ENCODE measurements around the gene MTFR2. TPM values are rescaled to one million over a fixed set of nuclear protein-coding genes. Genes with fewer than 3 reads are reported as not detected.

The MTFR2 gene
- total and polyA plus RNA-seq, 2 of the 13 experiments (the other 11 are each of a cell fraction or from before 2014, with no cell fraction given), result 6.7 to 10.7 TPM

DNA sequence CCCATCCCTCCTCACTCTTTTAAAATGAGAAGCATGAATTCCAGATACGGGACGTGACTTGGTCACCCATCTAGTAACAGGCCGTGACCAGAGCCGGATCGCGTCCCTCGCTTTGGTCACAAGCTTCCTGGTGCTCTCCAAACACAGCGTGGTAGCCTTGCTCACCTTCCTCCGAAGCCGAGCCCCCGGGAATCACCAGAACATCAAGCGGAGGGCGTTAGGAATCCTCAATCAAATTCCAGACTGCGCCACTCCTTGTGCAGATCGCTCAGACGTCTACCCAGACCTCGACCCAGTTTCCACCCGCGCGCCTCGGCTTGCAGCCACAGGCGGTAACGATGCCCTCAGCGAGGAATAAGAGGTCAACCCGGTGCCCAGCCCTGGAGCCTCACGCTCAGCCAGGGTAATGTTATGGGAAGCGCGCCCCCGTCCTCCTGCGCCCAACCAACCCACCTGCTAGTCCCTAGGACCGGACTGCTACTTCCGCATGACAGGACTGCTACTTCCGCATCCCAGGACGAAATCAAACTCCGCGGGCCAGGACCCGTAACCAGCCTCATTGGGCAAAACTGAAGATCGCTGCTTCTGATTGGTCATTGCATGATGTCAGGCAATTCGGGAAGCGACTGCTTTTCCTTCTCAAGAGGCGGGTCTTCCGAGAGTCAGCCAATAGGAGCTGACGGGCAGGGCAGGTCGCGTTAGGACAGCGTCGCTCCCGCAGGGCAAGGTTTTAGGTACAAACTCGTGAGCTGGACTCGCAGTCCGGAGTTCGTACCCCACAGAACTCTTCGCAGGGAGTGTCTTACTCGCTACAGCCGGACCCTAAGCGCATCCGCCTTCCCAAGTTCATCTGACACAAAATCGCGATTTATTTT is at the start of gene MTFR2 (continued):
- peak; percentile 43; the same call in 1 of the 2 replicates for TF ChIP-seq MAFF (IDR thresholded peaks at IDR 0.05; ENCODE audit: low read depth, low read length)
- TF ChIP-seq, protein P1, sequence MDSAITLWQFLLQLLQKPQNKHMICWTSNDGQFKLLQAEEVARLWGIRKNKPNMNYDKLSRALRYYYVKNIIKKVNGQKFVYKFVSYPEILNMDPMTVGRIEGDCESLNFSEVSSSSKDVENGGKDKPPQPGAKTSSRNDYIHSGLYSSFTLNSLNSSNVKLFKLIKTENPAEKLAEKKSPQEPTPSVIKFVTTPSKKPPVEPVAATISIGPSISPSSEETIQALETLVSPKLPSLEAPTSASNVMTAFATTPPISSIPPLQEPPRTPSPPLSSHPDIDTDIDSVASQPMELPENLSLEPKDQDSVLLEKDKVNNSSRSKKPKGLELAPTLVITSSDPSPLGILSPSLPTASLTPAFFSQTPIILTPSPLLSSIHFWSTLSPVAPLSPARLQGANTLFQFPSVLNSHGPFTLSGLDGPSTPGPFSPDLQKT (CRISPR knock-in tag; IDR thresholded peaks at IDR 0.05; ENCODE audit: borderline replicate concordance), result no peak
- no peak for TF ChIP-seq ZNF30 (CRISPR knock-in tag; IDR thresholded peaks at IDR 0.05)
- TF ChIP-seq, protein P2, sequence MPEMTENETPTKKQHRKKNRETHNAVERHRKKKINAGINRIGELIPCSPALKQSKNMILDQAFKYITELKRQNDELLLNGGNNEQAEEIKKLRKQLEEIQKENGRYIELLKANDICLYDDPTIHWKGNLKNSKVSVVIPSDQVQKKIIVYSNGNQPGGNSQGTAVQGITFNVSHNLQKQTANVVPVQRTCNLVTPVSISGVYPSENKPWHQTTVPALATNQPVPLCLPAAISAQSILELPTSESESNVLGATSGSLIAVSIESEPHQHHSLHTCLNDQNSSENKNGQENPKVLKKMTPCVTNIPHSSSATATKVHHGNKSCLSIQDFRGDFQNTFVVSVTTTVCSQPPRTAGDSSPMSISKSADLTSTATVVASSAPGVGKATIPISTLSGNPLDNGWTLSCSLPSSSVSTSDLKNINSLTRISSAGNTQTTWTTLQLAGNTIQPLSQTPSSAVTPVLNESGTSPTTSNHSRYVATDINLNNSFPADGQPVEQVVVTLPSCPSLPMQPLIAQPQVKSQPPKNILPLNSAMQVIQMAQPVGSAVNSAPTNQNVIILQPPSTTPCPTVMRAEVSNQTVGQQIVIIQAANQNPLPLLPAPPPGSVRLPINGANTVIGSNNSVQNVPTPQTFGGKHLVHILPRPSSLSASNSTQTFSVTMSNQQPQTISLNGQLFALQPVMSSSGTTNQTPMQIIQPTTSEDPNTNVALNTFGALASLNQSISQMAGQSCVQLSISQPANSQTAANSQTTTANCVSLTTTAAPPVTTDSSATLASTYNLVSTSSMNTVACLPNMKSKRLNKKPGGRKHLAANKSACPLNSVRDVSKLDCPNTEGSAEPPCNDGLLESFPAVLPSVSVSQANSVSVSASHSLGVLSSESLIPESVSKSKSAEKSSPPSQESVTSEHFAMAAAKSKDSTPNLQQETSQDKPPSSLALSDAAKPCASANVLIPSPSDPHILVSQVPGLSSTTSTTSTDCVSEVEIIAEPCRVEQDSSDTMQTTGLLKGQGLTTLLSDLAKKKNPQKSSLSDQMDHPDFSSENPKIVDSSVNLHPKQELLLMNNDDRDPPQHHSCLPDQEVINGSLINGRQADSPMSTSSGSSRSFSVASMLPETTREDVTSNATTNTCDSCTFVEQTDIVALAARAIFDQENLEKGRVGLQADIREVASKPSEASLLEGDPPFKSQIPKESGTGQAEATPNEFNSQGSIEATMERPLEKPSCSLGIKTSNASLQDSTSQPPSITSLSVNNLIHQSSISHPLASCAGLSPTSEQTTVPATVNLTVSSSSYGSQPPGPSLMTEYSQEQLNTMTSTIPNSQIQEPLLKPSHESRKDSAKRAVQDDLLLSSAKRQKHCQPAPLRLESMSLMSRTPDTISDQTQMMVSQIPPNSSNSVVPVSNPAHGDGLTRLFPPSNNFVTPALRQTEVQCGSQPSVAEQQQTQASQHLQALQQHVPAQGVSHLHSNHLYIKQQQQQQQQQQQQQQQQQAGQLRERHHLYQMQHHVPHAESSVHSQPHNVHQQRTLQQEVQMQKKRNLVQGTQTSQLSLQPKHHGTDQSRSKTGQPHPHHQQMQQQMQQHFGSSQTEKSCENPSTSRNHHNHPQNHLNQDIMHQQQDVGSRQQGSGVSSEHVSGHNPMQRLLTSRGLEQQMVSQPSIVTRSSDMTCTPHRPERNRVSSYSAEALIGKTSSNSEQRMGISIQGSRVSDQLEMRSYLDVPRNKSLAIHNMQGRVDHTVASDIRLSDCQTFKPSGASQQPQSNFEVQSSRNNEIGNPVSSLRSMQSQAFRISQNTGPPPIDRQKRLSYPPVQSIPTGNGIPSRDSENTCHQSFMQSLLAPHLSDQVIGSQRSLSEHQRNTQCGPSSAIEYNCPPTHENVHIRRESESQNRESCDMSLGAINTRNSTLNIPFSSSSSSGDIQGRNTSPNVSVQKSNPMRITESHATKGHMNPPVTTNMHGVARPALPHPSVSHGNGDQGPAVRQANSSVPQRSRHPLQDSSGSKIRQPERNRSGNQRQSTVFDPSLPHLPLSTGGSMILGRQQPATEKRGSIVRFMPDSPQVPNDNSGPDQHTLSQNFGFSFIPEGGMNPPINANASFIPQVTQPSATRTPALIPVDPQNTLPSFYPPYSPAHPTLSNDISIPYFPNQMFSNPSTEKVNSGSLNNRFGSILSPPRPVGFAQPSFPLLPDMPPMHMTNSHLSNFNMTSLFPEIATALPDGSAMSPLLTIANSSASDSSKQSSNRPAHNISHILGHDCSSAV (CRISPR knock-in tag; IDR thresholded peaks at IDR 0.05; ENCODE audit: borderline replicate concordance), result no peak
- no peak for TF ChIP-seq PRPF4 (IDR thresholded peaks at IDR 0.05; ENCODE audit: low read depth, low read length, poor library complexity, severe bottlenecking)
- TF ChIP-seq, protein P3, sequence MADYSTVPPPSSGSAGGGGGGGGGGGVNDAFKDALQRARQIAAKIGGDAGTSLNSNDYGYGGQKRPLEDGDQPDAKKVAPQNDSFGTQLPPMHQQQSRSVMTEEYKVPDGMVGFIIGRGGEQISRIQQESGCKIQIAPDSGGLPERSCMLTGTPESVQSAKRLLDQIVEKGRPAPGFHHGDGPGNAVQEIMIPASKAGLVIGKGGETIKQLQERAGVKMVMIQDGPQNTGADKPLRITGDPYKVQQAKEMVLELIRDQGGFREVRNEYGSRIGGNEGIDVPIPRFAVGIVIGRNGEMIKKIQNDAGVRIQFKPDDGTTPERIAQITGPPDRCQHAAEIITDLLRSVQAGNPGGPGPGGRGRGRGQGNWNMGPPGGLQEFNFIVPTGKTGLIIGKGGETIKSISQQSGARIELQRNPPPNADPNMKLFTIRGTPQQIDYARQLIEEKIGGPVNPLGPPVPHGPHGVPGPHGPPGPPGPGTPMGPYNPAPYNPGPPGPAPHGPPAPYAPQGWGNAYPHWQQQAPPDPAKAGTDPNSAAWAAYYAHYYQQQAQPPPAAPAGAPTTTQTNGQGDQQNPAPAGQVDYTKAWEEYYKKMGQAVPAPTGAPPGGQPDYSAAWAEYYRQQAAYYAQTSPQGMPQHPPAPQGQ (CRISPR knock-in tag; IDR thresholded peaks at IDR 0.05; ENCODE audit: borderline replicate concordance), result peak; percentile 77; the same call in 1 of the 2 replicates
- TF ChIP-seq ZNF777 (CRISPR knock-in tag; IDR thresholded peaks at IDR 0.05), result no peak; the same call in 1 of the 2 replicates
- TF ChIP-seq THYN1 (CRISPR knock-in tag; IDR thresholded peaks at IDR 0.05; ENCODE audit: borderline replicate concordance, low read depth), result no peak
- peak; percentile 82; the same call in 1 of the 2 replicates for TF ChIP-seq ZKSCAN8 (CRISPR knock-in tag; IDR thresholded peaks at IDR 0.05; ENCODE audit: borderline replicate concordance)
- TF ChIP-seq, protein P4, sequence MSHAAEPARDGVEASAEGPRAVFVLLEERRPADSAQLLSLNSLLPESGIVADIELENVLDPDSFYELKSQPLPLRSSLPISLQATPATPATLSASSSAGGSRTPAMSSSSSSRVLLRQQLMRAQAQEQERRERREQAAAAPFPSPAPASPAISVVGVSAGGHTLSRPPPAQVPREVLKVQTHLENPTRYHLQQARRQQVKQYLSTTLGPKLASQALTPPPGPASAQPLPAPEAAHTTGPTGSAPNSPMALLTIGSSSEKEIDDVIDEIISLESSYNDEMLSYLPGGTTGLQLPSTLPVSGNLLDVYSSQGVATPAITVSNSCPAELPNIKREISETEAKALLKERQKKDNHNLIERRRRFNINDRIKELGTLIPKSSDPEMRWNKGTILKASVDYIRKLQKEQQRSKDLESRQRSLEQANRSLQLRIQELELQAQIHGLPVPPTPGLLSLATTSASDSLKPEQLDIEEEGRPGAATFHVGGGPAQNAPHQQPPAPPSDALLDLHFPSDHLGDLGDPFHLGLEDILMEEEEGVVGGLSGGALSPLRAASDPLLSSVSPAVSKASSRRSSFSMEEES (CRISPR knock-in tag; IDR thresholded peaks at IDR 0.05), result peak; percentile 82
- peak; percentile 93 for TF ChIP-seq ZNF3 (CRISPR knock-in tag; IDR thresholded peaks at IDR 0.05)
- TF ChIP-seq ZNF549 (CRISPR knock-in tag; IDR thresholded peaks at IDR 0.05), result no peak
- no peak; the same call in 1 of the 2 replicates for TF ChIP-seq ZNF589 (CRISPR knock-in tag; conservative IDR thresholded peaks at IDR 0.05)
- no peak for TF ChIP-seq ATRX (CRISPR knock-in tag; IDR thresholded peaks at IDR 0.05; ENCODE audit: borderline replicate concordance)
- 0 out of 2 replicates have a peak, but pooled peaks have one; percentile 57 for TF ChIP-seq ZFP1 (CRISPR knock-in tag; IDR thresholded peaks at IDR 0.05)
- TF ChIP-seq REPIN1 (CRISPR knock-in tag; IDR thresholded peaks at IDR 0.05; ENCODE audit: borderline replicate concordance, low read depth), result peak; percentile 97

Data from HepG2 (cell line).